ENCODE results near the gene CDK5R2.

CDK5R2 gene

DNA sequence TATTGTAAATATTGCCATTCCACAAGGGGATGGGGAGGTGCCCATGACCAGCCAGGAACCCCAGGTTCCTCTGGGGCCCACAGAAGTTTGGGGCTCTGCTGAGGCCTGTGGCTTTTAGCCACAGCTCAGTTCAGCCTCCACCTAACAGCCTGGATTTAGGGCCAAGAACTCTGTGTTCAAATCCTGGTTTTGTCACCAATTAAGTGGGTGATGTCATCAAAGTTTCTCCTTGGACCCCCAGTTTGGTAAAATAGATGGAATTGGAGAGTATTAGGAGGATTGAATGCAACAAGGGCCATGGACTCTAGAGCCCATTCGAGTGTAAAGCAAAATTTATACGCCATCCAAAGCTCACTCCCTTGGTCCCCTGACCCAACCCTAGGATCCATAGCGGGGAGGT, 28.7 kb downstream of the CDK5R2 start:
- no peak for DNase-seq (ENCODE audit: low read depth, low spot score)

DNA sequence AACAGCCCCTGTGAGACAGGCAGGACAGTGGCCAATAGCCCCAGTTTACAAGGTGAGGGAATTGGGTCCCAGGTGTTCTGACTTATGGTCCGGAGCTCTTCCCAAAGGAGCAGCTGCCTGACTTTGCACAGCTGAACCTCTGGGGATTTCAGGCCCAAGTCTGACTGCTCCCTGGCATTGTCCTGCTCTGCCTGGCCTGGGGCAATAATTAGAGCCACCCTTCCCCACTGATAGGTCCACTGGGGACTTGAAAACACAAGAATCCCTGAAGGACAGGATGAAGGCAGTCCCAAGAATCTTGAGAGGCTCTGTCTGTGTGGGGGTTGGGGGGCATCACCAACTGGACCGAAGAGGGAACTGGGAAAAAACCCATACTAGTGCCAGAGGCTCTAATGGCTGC, 29.2 kb downstream of the CDK5R2 start:
- no peak for DNase-seq (ENCODE audit: low read depth, low spot score)

DNA sequence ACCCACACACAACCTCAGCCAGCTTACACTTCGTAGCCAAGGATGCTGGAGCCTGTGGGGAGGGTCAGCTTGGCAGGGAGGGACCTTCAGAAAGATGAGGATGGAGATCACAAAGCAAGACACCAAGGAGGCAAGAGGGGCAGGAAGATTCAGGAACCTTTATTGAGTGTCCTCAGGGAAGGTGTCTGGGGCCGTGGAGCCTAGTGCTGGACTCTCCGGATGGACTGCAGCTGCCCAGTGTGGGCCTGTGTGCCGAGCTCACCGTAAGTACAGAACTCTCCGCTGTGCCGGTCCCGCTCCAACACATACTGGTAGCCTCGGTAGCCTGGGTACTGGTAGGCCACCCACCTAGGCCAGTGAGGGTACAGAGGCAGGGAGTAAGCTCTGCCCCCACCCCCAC, 30.6 kb downstream of the CDK5R2 start:
- DNase-seq (ENCODE audit: low read depth, low spot score): no peak

DNA sequence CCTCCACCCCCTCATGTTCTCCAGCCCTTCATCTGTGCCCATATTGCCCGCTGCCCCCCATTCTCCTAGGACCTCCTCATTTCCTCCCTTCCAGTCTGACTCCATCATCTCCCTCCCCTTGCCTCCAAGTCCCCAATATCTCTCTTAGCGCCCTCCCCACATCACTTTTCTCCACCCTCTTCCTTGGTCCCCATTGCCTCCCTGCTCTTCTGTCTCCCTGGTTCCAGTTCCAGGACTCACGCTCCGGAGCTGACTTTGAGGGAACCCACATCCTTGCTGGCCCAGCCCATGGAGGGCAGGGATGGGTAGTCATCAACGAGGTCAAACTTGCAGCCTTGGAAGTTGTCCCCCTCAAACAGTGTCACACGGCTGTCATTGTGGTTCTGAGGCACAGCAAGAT, 31.1 kb downstream of the CDK5R2 start:
- no peak for DNase-seq (ENCODE audit: low read depth, low spot score)

DNA sequence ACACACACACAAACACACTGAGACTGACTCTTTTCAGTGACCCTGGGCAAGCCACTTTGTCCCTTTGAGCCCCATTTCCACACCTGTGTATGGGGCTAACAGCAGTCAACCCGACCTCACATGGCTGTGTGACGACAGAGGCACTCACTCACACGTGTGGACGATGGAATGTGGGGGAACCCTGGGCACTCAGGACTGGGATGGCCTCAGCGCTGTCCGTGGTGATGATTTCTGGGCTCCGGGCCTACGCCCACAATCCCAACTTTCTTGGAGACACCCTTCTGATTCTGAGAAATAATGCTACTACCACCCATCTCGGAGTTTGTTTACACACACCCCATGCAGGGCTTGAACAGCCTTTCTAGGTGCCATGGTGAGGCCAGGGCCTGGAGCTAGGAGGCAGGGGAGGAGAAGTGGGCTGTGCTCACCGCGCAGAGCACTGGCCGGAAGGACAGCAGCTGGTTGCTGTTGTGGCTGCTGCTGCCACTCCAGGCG, 32.3 kb downstream of the CDK5R2 start:
- DNase-seq (ENCODE audit: low read depth, low spot score): no peak

DNA sequence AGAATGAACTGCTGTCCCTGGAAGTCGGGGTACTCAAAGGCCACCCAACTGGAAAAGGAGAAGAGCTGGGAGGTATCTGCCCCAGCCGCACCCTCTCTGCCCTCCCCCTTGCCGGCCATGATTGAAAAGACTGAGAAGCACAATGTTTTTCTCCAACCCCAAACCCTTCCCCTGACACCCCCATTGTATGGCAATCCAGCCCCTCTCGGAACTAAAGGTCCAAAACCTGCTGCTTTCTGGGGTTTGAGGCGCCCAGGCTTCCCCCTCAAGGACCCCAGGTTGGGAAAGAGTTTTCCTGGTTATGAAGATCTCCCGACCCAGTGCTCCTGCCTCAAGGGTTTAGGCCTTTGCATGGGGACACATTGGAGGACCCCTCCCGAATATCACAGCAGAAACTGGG, 32.7 kb downstream of the CDK5R2 start:
- no peak for DNase-seq (ENCODE audit: low read depth, low spot score)

DNA sequence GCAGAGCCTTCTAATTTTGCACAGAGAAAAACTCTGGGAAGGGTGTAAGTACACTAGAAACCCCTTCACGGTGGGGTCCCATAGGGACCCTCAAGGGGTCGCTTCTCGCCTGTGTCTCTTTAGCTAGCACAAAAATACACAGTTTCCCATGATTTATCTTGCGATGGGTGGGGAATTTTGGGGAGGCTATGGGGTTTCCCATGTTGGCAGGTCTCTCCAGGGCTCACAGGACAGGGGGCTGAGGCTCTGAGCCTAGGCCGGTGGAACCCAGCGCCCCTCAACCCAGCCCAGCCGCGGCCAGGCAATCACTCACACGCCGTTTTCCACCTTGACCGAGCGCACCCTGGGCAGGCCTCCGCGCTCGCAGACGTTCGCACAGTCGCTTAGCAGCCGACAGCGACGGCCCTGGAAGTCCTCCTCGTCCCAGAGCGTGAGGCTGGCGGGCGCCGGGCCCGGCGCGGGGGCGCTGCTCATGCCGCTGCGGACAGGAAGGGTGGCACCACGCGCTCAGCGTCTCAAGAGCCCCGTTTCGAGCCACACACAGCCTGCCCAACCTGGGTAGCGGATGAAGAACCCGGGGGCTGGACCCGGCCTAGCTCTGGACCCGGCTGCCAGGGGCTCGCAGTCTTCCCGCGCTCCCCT, 33.4 kb downstream of the CDK5R2 start:
- DNase-seq (ENCODE audit: low read depth, low spot score): no peak

DNA sequence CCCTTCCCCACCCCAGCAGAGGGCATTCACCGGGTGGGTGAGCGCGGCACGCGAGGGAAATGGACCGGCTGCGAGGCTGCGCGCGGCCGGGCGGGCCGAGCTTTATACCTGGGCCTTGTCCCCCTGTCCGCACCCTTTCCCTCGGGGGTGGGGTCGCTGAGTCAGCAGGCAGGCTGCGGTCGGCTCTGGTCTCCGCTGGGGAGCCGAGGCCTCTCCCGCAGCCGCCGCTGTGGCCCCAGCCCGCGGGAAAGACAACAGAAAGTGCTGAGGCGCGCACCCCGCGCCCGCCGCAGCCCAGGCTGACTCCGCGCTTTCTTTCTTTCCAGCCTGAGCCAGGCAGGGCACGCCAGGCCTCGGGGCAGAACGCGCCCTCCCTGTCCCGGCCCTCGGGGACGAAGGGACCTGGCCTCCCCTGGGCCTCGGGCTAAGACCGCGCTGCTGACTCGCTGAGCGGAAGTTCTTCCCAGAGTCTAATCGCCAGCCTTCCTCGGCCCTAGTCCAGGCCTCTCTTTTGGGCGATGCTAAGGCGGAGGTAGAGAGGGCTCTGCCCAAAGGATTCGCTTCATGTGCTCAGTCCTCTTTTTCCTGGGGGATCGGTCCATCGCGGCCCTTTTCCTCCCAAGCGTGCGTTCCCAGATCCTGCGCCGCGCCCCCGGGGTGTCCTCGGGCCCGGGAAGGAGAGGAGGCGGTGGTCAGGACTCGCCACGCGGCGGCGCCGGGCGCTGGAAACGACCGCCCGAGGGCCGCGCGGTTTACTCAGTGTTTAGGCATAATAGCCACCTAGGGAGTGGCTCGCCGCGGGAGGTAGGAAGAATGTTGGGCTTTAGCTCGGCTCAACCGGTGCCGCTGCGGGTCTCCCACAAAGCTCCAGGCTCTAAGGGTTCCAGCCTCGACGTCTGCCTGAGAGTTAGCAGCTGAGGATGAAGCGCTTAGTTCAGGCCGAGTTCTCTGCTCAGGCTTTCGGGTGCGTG, 34.2 kb downstream of the CDK5R2 start, which contains the start of gene CRYBA2:
CRYBA2 (minus strand) TSS at position 78 of the 971 bp plus-strand sequence. CDS start 246 bp downstream, outside the sequence.
- DNase-seq (ENCODE audit: low read depth, low spot score): no peak

DNA sequence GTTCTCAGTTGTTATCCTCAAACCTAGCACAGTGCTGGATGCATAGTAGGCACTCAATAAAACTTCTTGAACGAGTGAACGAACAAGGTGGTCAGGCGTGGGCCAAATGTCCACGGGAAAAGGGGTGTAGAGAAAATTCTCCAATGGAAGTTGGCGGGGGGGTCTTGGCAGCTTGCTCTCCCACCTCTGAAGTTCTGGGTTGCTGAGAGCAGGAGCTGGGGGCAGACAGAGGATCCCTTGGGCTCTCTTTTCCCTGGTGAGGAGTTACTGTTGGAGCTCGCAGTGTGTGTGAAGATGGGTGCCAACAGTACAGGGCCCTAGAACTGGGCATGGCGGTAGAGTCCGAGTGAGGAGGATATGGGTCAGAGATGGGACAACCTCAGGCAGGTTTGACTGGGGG, 36.1 kb downstream of the CDK5R2 start:
- no peak for DNase-seq (ENCODE audit: low read depth, low spot score)

DNA sequence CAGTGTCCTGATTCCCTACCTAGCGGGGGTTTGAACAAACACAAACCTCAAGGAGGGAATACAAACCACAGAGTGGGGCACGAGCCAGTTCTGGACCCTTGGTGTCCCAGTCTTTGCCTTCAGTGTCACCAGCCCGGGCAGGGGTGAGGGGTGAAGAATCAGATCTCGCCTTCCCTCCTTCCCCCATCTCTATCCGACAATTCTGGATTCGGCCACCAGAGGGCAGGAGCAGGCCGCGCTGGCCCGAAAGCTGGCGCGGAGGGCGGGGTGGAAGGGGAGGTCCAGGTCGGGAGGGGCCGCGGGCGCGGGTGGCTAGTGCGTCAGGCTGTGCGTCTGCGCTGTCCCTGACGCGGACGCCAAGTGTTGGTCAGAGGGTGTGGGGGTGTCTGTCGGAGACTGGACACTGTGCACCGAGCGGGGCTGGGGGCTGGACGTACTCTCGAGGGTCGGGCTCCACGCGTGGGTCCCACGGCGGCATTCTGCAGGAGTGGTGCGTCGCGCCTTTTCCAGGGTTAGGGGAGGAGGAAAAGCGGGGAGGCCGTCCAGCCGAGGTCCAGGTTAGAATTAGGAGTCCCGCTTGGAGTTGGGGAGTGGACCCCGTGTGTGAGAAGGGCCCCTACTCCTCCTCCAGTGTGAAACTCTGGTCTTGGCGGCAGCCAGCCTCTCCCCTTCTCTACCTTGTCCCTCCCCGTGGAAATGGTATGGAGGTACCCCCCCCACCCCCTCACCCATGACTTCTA, 36.7 kb downstream of the CDK5R2 start:
- peak; percentile 70 for DNase-seq (ENCODE audit: low read depth, low spot score)

DNA sequence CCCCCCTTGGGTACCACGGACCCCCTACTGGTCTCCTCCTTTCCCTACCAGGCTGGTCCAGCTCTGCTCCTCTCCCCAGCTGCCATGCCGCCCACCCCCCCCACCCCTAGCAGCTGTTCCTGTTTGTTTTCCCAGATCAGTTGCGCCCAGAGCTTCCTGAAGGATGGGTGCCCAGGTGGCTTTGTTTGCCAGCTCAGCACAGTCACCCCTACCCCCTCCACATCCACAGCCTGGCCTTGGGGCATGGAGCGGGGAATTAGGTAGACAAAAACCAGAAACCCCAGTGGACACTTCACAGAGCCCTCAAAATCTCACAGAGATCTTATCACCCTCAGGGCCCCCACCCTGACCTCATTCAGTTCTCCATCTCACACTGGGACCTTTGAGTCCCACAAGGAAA, 37.5 kb downstream of the CDK5R2 start:
- DNase-seq (ENCODE audit: low read depth, low spot score): no peak

DNA sequence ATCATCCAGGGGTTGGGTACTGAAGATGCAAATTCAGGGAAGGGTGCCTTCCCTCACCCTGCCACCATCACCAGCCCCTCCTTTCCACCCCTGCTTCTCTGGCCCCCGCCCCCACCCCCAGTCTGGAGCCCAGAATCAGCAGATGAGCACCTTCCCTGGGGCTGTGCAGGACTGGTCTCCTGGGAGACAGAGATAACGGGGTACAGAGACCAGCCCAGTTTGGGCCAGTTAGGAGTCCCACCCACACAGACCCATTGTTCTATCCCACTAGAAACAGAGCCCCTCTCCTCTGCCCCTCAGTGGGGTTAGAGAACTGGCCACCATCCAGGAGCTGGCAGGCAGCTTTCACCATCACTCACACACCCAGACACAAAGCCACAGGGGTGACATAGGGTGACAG, 38.3 kb downstream of the CDK5R2 start:
- DNase-seq (ENCODE audit: low read depth, low spot score): no peak

DNA sequence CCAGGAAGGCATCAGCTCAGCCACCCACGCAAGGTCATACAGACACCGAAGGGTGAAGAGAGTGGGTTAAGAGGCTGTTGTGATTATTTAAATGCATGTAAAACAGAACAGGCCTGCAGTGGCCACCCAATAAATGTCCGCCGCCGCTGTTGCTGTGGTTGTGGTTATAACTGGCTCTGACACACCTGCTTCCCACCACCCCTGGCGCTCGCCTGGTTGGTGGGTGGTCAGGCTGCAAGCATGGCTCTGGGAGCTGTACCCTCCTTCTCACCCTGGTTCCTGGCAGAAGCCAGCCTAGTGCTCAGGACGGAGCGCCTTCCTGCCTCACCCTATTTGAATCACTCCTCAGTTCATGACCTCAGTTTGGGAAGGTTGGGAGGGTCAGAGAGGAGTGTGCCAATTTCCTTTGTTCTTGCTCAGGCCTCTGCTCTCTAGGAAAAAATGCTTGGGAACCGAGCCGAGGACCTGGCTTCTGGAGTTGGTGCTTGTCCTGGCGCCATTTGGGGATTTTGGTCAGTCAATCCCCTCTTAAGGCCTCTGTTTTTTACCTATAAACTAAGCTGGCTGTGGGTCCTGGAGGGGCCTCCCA, 39.0 kb downstream of the CDK5R2 start:
- no peak for DNase-seq (ENCODE audit: low read depth, low spot score)

DNA sequence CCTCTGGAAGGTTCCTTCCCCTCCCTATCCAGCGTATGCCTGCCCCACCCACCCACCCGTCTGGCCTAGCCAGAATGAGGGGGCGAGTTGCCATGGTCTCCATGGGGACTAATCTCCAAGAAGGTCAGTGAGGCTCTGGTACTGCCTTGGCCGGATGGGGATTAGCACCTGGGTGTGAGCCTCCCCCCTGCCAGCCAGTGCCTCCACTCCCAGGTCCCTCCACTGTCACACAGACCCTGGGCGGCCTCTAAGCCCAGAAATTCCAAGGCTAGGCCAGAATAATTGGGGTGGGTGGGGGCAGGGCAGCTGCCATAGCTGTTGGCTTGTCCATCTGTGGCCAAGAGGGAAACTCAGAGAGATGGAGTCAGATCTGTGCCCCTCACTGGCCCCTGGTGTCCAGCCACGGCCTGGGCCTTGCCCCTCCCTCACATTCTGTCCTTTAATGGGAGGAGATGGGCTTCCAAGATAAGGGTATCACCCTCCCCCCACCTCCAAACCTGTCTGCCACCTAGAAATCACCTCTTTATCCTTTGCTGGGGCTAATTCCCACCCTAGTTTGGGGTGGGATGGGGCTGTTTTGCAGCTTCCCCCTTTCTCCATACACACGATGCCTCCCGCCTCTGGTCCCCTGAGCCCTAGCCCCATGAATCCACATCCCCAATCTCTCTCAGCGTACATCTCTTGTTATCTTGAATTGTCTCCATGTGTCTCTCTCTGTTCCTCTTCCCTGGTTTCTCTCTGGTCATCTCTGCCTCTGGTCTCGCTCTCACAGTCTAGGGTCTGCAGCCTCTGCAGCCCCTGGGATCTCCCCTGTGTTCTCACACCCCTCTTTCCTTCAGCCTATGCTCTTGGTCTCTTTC, 39.8 kb downstream of the CDK5R2 start:
- no peak for DNase-seq (ENCODE audit: low read depth, low spot score)

DNA sequence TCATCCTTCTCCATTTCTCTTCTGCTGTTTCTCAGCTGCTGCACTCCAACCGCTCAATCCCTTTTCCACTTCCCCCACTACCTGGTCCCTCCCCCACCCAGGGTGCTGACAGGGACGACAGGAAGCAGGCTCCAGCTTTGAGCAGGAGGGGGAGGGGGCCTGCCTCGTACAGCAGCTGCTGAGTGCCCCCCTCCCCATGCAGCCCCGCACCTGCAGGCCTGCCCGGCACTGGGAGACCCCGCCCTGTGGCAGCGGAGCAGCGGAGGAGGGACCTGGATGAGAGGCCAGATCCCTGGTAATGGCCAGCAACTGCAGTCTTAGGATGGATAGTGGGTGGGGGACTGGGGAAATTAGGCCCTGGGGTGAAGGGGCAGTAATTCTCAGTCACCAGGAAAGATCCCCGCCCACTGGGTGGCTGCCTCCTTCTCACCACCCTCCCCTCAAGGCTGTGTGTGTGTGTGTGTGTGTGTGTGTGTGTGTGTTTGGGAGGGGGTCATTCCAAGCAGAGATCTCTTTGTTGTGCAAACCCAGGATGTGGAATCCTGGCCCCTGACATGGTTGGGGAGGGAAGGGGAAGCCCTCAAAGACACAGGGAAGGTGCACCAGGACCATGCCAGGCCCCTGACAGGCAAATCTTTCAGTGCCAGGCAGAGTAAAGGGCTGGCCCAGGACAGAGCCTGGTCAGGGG, 40.6 kb downstream of the CDK5R2 start:
- DNase-seq (ENCODE audit: low read depth, low spot score): no peak

DNA sequence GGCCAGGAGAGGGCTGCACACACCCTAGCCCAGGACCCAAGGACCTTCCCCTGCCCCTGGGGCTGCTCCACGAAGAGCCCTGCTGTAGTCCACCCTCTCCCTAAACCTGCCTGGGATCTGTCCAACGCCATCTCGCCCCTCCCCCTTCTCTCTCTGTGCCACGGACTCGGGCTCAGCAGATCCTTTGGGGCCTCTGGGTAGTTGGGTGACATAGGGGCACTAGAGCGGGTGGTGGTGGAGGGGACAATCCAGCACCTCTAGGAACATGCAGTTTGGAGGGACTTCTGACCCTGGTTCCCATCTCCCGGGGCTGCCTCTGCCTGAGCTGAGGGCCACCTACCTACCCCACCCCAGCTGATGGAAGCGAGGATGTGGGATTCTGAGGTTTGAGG, 41.1 kb downstream of the CDK5R2 start:
- DNase-seq (ENCODE audit: low read depth, low spot score): no peak

DNA sequence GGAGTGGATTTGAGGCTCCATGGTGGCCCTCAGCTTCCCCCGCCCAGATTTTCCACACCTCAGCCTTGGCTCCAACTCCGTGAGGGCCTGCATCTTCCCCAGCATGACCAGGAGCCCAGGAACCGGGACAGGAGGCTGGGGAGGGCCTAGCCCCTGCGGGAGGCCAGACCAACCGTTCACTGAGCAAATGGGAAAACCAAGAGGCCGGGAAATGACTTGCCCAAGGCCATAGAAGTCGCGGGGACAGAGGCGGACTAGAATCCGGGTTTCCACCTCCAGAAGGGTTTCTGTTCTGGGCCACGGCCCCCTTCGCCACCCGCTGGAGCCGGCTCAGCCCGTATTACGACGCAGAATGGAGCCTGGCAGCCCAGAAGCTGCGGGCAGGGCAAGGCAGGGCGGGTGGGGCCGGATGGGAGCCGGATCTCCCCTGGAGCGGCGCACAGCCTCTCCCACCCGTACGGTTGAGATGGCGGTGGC, 41.7 kb downstream of the CDK5R2 start:
- DNase-seq (ENCODE audit: low read depth, low spot score): no peak

DNA sequence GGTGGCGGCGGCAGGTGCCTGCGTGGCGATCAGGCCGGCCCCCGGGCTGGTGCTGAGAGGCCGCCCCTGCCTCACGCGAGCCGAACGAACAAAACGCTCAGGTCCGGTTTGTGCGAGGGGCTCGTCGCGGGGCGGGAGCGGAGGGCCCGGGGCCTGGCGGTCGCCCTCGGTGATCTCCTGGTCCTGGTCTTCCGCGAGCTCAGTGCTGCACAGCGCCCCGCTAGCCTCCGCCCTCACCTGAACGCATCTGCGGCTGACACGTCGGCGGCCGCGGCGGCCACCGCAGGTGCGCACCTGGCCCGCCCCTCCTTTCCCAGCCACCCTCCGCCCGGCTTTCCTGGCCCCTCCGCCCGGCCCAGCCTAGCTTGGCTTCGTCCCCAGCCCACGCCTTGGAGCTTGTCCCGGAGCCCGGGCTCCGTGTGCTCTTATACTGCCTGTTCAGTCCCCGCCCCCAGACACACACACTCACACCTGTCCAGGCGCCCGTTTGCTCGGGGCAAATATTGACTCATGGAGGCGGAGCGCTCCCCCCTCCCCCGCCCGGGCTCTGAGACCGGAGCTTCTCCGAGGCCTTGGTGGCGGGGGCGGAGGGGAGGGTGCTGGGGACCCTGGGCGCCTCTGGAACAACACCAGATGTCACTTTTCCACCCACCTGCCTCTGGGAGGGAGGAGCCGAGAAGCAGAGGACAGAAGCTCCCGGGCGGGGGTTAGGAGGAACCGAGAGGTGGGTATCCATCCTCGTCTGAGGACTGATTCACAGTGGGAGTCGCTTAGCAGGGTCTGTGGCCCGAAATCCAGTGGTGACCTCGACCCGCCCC, 42.3 kb downstream of the CDK5R2 start:
- no peak for DNase-seq (ENCODE audit: low read depth, low spot score)
